ENCODE measurements around the gene KCNC3. TPM values are rescaled to one million over a fixed set of nuclear protein-coding genes. Genes with fewer than 3 reads are reported as not detected.

The KCNC3 gene
- total RNA-seq, 1 donor from 2014 or later: not detected

GRCh38 chr19:50312967-50313811 lies 16.0 kb downstream of the KCNC3 start:
- TF ChIP-seq CTCF (IDR thresholded peaks at IDR 0.05; ENCODE audit: unreplicated experiment): no peak
- Mint-ChIP-seq H3K27me3 (ENCODE audit: unreplicated experiment) (peaks cover 20% of the 10 kb centered on the region), H3K4me3 (ENCODE audit: unreplicated experiment) (no peak overlapping the region), H3K4me1 (ENCODE audit: unreplicated experiment) (no peaks in the 10 kb centered on the region), H3K9me3 (ENCODE audit: unreplicated experiment) (peaks cover 33% of the 10 kb centered on the region), H3K27ac (ENCODE audit: unreplicated experiment) (no peak overlapping the region), H3K36me3 (ENCODE audit: low read depth, unreplicated experiment) (peaks cover 13% of the 10 kb centered on the region)
- no peak for DNase-seq (ENCODE audit: low spot score)

- H3K27ac Mint-ChIP-seq (ENCODE audit: unreplicated experiment): no peak overlapping the region
- H3K27me3 Mint-ChIP-seq (ENCODE audit: unreplicated experiment): peaks cover 18% of the 10 kb centered on the region
- H3K9me3 Mint-ChIP-seq (ENCODE audit: unreplicated experiment): peaks cover 33% of the 10 kb centered on the region
- no peaks in the 10 kb centered on the region for H3K4me1 Mint-ChIP-seq (ENCODE audit: unreplicated experiment)
- no peak overlapping the region for H3K4me3 Mint-ChIP-seq (ENCODE audit: unreplicated experiment)
- no peak for DNase-seq (ENCODE audit: low spot score)
- TF ChIP-seq CTCF (IDR thresholded peaks at IDR 0.05; ENCODE audit: unreplicated experiment): no peak
- H3K36me3 Mint-ChIP-seq (ENCODE audit: low read depth, unreplicated experiment): peaks cover 18% of the 10 kb centered on the region
Measured at GRCh38 chr19:50311723-50312635, 17.2 kb downstream of the KCNC3 start.

GRCh38 chr19:50310759-50311465 lies 18.3 kb downstream of the KCNC3 start:
- no peak for DNase-seq (ENCODE audit: low spot score)
- Mint-ChIP-seq H3K4me3 (ENCODE audit: unreplicated experiment) (no peak overlapping the region), H3K9me3 (ENCODE audit: unreplicated experiment) (peaks cover 38% of the 10 kb centered on the region), H3K27me3 (ENCODE audit: unreplicated experiment) (peaks cover 15% of the 10 kb centered on the region), H3K4me1 (ENCODE audit: unreplicated experiment) (no peaks in the 10 kb centered on the region), H3K36me3 (ENCODE audit: low read depth, unreplicated experiment) (peaks cover 24% of the 10 kb centered on the region), H3K27ac (ENCODE audit: unreplicated experiment) (no peak overlapping the region)
- no peak for TF ChIP-seq CTCF (IDR thresholded peaks at IDR 0.05; ENCODE audit: unreplicated experiment)

GRCh38 chr19:50309396-50310125 lies 19.6 kb downstream of the KCNC3 start:
- TF ChIP-seq CTCF (IDR thresholded peaks at IDR 0.05; ENCODE audit: unreplicated experiment): no peak
- Mint-ChIP-seq H3K4me1 (ENCODE audit: unreplicated experiment) (no peaks in the 10 kb centered on the region), H3K27me3 (ENCODE audit: unreplicated experiment) (peaks cover 15% of the 10 kb centered on the region), H3K36me3 (ENCODE audit: low read depth, unreplicated experiment) (peaks cover 28% of the 10 kb centered on the region), H3K27ac (ENCODE audit: unreplicated experiment) (no peak overlapping the region), H3K4me3 (ENCODE audit: unreplicated experiment) (no peak overlapping the region), H3K9me3 (ENCODE audit: unreplicated experiment) (peaks cover 46% of the 10 kb centered on the region)
- no peak for DNase-seq (ENCODE audit: low spot score)

Measured in endothelial cell (in vitro differentiated cells).